AG09309 (cell line): Measurements from ENCODE around the gene RNF167.
A peak's percentile ranks its signal among the peaks of the same experiment; 100 is the strongest.

Source experiments
- DNase-seq: peaks from one replicate; pipeline ENCODE4 v3.0.0-alpha.2; 2010; ENCODE audit warnings: low read depth
- H3K4me3 ChIP-seq: 2 replicates; pipeline ENCODE4 v1.5.1; 2011; ENCODE audit warnings: mild to moderate bottlenecking, low read depth, low read length, moderate library complexity; ENCODE audit not compliant: control insufficient read depth
- CTCF ChIP-seq: IDR thresholded peaks from 2 replicates; pipeline ENCODE4 v1.5.1; 2011; ENCODE audit warnings: mild to moderate bottlenecking, low read depth, low read length, inconsistent platforms; ENCODE audit not compliant: insufficient read depth, control insufficient read depth; ENCODE audit errors: missing control alignments

Gene RNF167

GRCh38 chr17:4948931-4949320 is 8.9 kb downstream of the RNF167 start:
- TF ChIP-seq CTCF = no peak
- DNase-seq = peak; percentile 56

GRCh38 chr17:4949321-4950074 is 9.4 kb downstream of the RNF167 start:
- no peak for DNase-seq
- no peak for TF ChIP-seq CTCF
- H3K4me3 ChIP-seq = peak overlapping the region; percentile 62

More at GRCh38 chr17:4948931-4949320, 8.9 kb downstream of the RNF167 start:
- H3K4me3 ChIP-seq = peak overlapping the region; percentile 62

- H3K4me3 ChIP-seq = peak overlapping the region; percentile 31
- DNase-seq = no peak
- TF ChIP-seq CTCF = no peak
Measured at GRCh38 chr17:4950075-4950745, 10.1 kb downstream of the RNF167 start.

GRCh38 chr17:4950746-4951204 is 10.7 kb downstream of the RNF167 start, which contains the start of gene ENO3:
Gene ENO3 (plus strand): TSS chr17:4951119. CDS start chr17:4951830, 711 bp downstream.
- DNase-seq = no peak
- peak within 1 kb of the TSS; percentile 31 for H3K4me3 ChIP-seq
- no peak for TF ChIP-seq CTCF

GRCh38 chr17:4951486-4951885 is 11.4 kb downstream of the RNF167 start:
- no peak overlapping the region for H3K4me3 ChIP-seq
- no peak for DNase-seq
- no peak for TF ChIP-seq CTCF

- TF ChIP-seq CTCF = no peak
- DNase-seq = peak; percentile 58
- peak overlapping the region; percentile 11 for H3K4me3 ChIP-seq
Measured at GRCh38 chr17:4953451-4953961, 13.4 kb downstream of the RNF167 start.
